Tibial nerve (tissue), 3 donors: ENCODE data around the gene DUSP6.

Source experiments
- POLR2A ChIP-seq, 2 donors: fragments of 450-650 bp; IDR thresholded peaks; one replicate each; pipeline ENCODE4 v1.6.1; 2017; ENCODE audit warnings: antibody characterized with exemption in 2 of 2, mild to moderate bottlenecking in 2 of 2, moderate library complexity in 2 of 2
- TF ChIP-seq, protein P1 (sequence below), 5 experiments: fragments of 200-600 bp in 3 of 5; fragments of 450-650 bp in 2 of 5; sonication (generic) in 3 of 5; IDR thresholded peaks; one replicate each; pipeline ENCODE4 v1.5.1; 2016 to 2019; ENCODE audit warnings: antibody characterized with exemption in 5 of 5, mild to moderate bottlenecking in 3 of 5, moderate library complexity in 2 of 5

DNA sequence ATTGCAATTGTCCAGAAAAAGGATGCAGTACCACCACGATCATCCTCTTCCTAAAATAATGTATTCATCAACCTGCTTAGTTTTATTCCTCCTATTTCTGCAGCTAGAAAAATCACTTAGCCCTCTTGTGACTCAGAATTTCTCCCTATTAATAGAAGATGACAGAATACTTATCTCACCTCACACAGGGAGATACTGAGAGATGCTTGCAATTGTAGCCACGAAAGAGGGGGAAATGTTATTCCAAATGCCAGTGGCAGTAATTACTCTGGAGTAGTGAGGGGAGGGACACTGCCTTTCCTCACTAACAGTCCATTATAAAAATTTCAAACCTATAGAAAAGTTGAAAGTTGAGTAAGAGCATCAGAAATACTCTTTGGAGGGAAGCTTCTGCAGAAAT is 11.8 kb upstream of the DUSP6 start:
- TF ChIP-seq, protein P1, sequence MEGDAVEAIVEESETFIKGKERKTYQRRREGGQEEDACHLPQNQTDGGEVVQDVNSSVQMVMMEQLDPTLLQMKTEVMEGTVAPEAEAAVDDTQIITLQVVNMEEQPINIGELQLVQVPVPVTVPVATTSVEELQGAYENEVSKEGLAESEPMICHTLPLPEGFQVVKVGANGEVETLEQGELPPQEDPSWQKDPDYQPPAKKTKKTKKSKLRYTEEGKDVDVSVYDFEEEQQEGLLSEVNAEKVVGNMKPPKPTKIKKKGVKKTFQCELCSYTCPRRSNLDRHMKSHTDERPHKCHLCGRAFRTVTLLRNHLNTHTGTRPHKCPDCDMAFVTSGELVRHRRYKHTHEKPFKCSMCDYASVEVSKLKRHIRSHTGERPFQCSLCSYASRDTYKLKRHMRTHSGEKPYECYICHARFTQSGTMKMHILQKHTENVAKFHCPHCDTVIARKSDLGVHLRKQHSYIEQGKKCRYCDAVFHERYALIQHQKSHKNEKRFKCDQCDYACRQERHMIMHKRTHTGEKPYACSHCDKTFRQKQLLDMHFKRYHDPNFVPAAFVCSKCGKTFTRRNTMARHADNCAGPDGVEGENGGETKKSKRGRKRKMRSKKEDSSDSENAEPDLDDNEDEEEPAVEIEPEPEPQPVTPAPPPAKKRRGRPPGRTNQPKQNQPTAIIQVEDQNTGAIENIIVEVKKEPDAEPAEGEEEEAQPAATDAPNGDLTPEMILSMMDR (IDR thresholded peaks at IDR 0.05): no peak
- TF ChIP-seq POLR2A (IDR thresholded peaks at IDR 0.05): no peak
